Liver (tissue), 9 donors: ENCODE measurements around the gene SPPL2C. TPM values are rescaled to one million over a fixed set of nuclear protein-coding genes. Genes with fewer than 3 reads are reported as not detected.

Experiments used
- DNase-seq: peaks from one replicate; pipeline ENCODE4 v3.0.0-alpha.2; 2017; ENCODE audit warnings: low spot score
- H3K27ac ChIP-seq, 2 donors: one replicate each; pipeline ENCODE4 v1.7.0; 2013; ENCODE audit warnings: inconsistent platforms in 2 of 2, low read length in 2 of 2, control low read depth in 1 of 2, low read depth in 1 of 2, mild to moderate bottlenecking in 1 of 2
- H3K27me3 ChIP-seq, 4 donors: one replicate each; pipeline versions ENCODE4 v1.6.1 to v1.7.0; 2013; ENCODE audit warnings: low read length in 3 of 4, inconsistent platforms in 1 of 4, mild to moderate bottlenecking in 1 of 4, moderate library complexity in 1 of 4; ENCODE audit not compliant: control insufficient read depth in 4 of 4, insufficient read depth in 4 of 4
- H3K36me3 ChIP-seq, 4 donors: one replicate each; pipeline versions ENCODE4 v1.6.1 to v1.7.0; 2013; ENCODE audit warnings: low read length in 3 of 4, mild to moderate bottlenecking in 3 of 4, low read depth in 1 of 4, moderate library complexity in 1 of 4; ENCODE audit not compliant: control insufficient read depth in 4 of 4, insufficient read depth in 3 of 4
- H3K4me1 ChIP-seq, 4 donors: one replicate each; pipeline versions ENCODE4 v1.6.1 to v1.7.0; 2013; ENCODE audit warnings: low read length in 3 of 4, mild to moderate bottlenecking in 3 of 4, moderate library complexity in 1 of 4; ENCODE audit not compliant: control insufficient read depth in 4 of 4, insufficient read depth in 4 of 4
- H3K4me3 ChIP-seq, 3 donors: one replicate each; pipeline versions ENCODE4 v1.6.1 to v1.7.0; 2013; ENCODE audit warnings: low read length in 3 of 3, control low read depth in 1 of 3, low read depth in 1 of 3, mild to moderate bottlenecking in 1 of 3
- H3K9ac ChIP-seq, 2 donors: one replicate each; pipeline ENCODE4 v1.7.0; 2013; ENCODE audit warnings: low read length in 2 of 2, mild to moderate bottlenecking in 2 of 2, moderate library complexity in 2 of 2, control low read depth in 1 of 2, low read depth in 1 of 2
- H3K9me3 ChIP-seq, 4 donors: one replicate each; pipeline versions ENCODE4 v1.6.1 to v1.7.0; 2013; ENCODE audit warnings: low read length in 3 of 4; ENCODE audit not compliant: control insufficient read depth in 4 of 4
- EGR1 ChIP-seq, 2 donors: IDR thresholded peaks; 2 replicates each; pipeline ENCODE4 v1.6.1; 2016 to 2018; ENCODE audit warnings: antibody characterized with exemption in 2 of 2, low read depth in 2 of 2
- FOXA2 ChIP-seq: IDR thresholded peaks from 2 replicates; pipeline ENCODE4 v1.6.1; 2016; ENCODE audit warnings: antibody characterized with exemption
- GABPA ChIP-seq, 2 donors: IDR thresholded peaks in 1 of 2; conservative IDR thresholded peaks in 1 of 2; 2 replicates each; pipeline ENCODE4 v1.6.1; 2016; ENCODE audit warnings: antibody characterized with exemption in 2 of 2, mild to moderate bottlenecking in 1 of 2, moderate library complexity in 1 of 2
- HNF4A ChIP-seq, 2 donors: conservative IDR thresholded peaks; 2 replicates each; pipeline ENCODE4 v1.6.1; 2016; ENCODE audit warnings: antibody characterized with exemption in 2 of 2, mild to moderate bottlenecking in 2 of 2
- HNF4G ChIP-seq: IDR thresholded peaks from 2 replicates; pipeline ENCODE4 v1.6.1; 2016; ENCODE audit warnings: antibody characterized with exemption
- JUND ChIP-seq, 2 donors: IDR thresholded peaks; 2 replicates each; pipeline ENCODE4 v1.6.1; 2016; ENCODE audit warnings: antibody characterized with exemption in 2 of 2
- NR2F2 ChIP-seq: IDR thresholded peaks from 2 replicates; pipeline ENCODE4 v1.6.1; 2016; ENCODE audit warnings: antibody characterized with exemption
- RAD21 ChIP-seq, 2 donors: IDR thresholded peaks; 2 replicates each; pipeline ENCODE4 v1.6.1; 2016; ENCODE audit warnings: antibody characterized with exemption in 2 of 2, mild to moderate bottlenecking in 2 of 2
- RXRA ChIP-seq, 2 donors: IDR thresholded peaks; 2 replicates each; pipeline ENCODE4 v1.6.1; 2017 to 2018; ENCODE audit warnings: antibody characterized with exemption in 2 of 2, mild to moderate bottlenecking in 1 of 2
- SP1 ChIP-seq: IDR thresholded peaks from 2 replicates; pipeline ENCODE4 v1.6.1; 2018; ENCODE audit warnings: antibody characterized with exemption, mild to moderate bottlenecking
- TAF1 ChIP-seq: conservative IDR thresholded peaks from 2 replicates; pipeline ENCODE4 v1.6.1; 2016; ENCODE audit warnings: antibody characterized with exemption, mild to moderate bottlenecking
- YY1 ChIP-seq: IDR thresholded peaks from 2 replicates; pipeline ENCODE4 v1.6.1; 2016; ENCODE audit warnings: antibody characterized with exemption, mild to moderate bottlenecking
- WGBS: extraction: QIAGEN DNeasy Blood & Tissue Kit; methylation state at CpG from one replicate; pipeline ENCODE4 v1.1.7; 2013; 5-methylcytosine and 5-hydroxymethylcytosine counted together
- polyA plus RNA-seq, 2 donors: library from polyadenylated mRNA; stranded (reverse) in 1 of 2; unstranded in 1 of 2; fragments of 200-250 nt in 1 of 2; fragments of >200 nt in 1 of 2; fragmentation: Nextera tagmentation in 1 of 2; extraction: Ambion mirVana in 1 of 2; gene quantifications; one replicate each; pipeline versions ENCODE4 v1.2.1 to v1.2.3, GENCODE V29; 2013 to 2015
- total RNA-seq, 2 donors: library from RNA; depleted of rRNA; stranded (reverse); fragments of >200 nt; gene quantifications; one replicate each; pipeline ENCODE4 v1.2.3, GENCODE V29; 2014
- TF ChIP-seq, protein P1 (sequence below): IDR thresholded peaks from 2 replicates; pipeline ENCODE4 v1.6.1; 2016; ENCODE audit warnings: antibody characterized with exemption
- TF ChIP-seq, protein P2 (sequence below): IDR thresholded peaks from 2 replicates; pipeline ENCODE4 v1.6.1; 2016; ENCODE audit warnings: antibody characterized with exemption, mild to moderate bottlenecking
- TF ChIP-seq, protein P3 (sequence below): fragments of 150-350 bp; IDR thresholded peaks from 2 replicates; pipeline ENCODE4 v1.5.1; 2017; ENCODE audit warnings: improper control_type of control experiment, low read depth, low read length; ENCODE audit not compliant: missing input control
- TF ChIP-seq, protein P4 (sequence below): IDR thresholded peaks from 2 replicates; pipeline ENCODE4 v1.6.1; 2016; ENCODE audit warnings: antibody characterized with exemption
- TF ChIP-seq, protein P5 (sequence below): IDR thresholded peaks from 2 replicates; pipeline ENCODE4 v1.6.1; 2016; ENCODE audit warnings: antibody characterized with exemption
- donor health status: healthy.
- donor health status: healthy.
- donor health status: healthy.
- donor health status: healthy.
- donor health status: healthy.

SPPL2C gene
- total and polyA plus RNA-seq, 4 donors, result not detected

DNA sequence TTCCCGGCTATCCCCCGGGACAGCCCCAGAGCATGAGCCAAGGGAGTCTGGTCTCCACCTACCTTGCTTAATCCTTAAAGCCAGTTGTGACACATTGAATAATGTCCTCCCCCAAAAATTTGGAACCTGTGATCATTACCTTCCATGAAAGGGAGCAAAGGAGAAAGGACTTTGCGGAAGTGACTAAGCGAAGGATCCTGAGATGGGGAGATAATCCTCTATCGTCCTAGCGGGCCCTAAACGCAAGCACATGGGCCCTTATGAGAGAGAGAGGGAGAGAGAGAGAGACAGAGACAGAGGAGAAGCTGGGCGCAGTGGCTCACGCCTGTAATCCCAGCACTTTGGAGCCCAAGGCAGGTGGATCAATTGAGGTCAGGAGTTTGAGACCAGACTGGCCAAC, 9.5 kb downstream of the SPPL2C start:
- H3K4me3 ChIP-seq, result no peak overlapping the region
- H3K9ac ChIP-seq, result no peak overlapping the region
- no peaks in the 10 kb centered on the region for H3K36me3 ChIP-seq
- TF ChIP-seq EGR1 (IDR thresholded peaks at IDR 0.05; ENCODE audit: low read depth in 2 of 2) (no peak), HNF4G (no peak), SP1 (no peak), RAD21 (IDR thresholded peaks at IDR 0.05) (no peak), HNF4A (conservative IDR thresholded peaks at IDR 0.05) (no peak), JUND (IDR thresholded peaks at IDR 0.05) (no peak), RXRA (IDR thresholded peaks at IDR 0.05) (no peak), TAF1 (no peak), GABPA (IDR thresholded peaks at IDR 0.05 in 1 of 2, conservative IDR thresholded peaks at IDR 0.05 in 1 of 2) (no peak), NR2F2 (no peak), YY1 (no peak), FOXA2 (no peak)
- TF ChIP-seq, protein P1, sequence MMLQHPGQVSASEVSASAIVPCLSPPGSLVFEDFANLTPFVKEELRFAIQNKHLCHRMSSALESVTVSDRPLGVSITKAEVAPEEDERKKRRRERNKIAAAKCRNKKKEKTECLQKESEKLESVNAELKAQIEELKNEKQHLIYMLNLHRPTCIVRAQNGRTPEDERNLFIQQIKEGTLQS, result no peak
- TF ChIP-seq, protein P2, sequence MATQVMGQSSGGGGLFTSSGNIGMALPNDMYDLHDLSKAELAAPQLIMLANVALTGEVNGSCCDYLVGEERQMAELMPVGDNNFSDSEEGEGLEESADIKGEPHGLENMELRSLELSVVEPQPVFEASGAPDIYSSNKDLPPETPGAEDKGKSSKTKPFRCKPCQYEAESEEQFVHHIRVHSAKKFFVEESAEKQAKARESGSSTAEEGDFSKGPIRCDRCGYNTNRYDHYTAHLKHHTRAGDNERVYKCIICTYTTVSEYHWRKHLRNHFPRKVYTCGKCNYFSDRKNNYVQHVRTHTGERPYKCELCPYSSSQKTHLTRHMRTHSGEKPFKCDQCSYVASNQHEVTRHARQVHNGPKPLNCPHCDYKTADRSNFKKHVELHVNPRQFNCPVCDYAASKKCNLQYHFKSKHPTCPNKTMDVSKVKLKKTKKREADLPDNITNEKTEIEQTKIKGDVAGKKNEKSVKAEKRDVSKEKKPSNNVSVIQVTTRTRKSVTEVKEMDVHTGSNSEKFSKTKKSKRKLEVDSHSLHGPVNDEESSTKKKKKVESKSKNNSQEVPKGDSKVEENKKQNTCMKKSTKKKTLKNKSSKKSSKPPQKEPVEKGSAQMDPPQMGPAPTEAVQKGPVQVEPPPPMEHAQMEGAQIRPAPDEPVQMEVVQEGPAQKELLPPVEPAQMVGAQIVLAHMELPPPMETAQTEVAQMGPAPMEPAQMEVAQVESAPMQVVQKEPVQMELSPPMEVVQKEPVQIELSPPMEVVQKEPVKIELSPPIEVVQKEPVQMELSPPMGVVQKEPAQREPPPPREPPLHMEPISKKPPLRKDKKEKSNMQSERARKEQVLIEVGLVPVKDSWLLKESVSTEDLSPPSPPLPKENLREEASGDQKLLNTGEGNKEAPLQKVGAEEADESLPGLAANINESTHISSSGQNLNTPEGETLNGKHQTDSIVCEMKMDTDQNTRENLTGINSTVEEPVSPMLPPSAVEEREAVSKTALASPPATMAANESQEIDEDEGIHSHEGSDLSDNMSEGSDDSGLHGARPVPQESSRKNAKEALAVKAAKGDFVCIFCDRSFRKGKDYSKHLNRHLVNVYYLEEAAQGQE, result no peak
- TF ChIP-seq, protein P3, sequence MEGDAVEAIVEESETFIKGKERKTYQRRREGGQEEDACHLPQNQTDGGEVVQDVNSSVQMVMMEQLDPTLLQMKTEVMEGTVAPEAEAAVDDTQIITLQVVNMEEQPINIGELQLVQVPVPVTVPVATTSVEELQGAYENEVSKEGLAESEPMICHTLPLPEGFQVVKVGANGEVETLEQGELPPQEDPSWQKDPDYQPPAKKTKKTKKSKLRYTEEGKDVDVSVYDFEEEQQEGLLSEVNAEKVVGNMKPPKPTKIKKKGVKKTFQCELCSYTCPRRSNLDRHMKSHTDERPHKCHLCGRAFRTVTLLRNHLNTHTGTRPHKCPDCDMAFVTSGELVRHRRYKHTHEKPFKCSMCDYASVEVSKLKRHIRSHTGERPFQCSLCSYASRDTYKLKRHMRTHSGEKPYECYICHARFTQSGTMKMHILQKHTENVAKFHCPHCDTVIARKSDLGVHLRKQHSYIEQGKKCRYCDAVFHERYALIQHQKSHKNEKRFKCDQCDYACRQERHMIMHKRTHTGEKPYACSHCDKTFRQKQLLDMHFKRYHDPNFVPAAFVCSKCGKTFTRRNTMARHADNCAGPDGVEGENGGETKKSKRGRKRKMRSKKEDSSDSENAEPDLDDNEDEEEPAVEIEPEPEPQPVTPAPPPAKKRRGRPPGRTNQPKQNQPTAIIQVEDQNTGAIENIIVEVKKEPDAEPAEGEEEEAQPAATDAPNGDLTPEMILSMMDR, result no peak
- TF ChIP-seq, protein P4, sequence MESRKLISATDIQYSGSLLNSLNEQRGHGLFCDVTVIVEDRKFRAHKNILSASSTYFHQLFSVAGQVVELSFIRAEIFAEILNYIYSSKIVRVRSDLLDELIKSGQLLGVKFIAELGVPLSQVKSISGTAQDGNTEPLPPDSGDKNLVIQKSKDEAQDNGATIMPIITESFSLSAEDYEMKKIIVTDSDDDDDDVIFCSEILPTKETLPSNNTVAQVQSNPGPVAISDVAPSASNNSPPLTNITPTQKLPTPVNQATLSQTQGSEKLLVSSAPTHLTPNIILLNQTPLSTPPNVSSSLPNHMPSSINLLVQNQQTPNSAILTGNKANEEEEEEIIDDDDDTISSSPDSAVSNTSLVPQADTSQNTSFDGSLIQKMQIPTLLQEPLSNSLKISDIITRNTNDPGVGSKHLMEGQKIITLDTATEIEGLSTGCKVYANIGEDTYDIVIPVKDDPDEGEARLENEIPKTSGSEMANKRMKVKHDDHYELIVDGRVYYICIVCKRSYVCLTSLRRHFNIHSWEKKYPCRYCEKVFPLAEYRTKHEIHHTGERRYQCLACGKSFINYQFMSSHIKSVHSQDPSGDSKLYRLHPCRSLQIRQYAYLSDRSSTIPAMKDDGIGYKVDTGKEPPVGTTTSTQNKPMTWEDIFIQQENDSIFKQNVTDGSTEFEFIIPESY, result no peak
- TF ChIP-seq, protein P5, sequence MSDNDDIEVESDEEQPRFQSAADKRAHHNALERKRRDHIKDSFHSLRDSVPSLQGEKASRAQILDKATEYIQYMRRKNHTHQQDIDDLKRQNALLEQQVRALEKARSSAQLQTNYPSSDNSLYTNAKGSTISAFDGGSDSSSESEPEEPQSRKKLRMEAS, result no peak
- no peak for DNase-seq
- 73% methylated on average over 9 of the region's 9 CpGs for WGBS
- no peaks in the 10 kb centered on the region for H3K9me3 ChIP-seq
- H3K4me1 ChIP-seq, result no peaks in the 10 kb centered on the region
- no peak overlapping the region for H3K27ac ChIP-seq
- peaks cover 0 to 2% (median 0%) of the 10 kb centered on the region in 4 donors for H3K27me3 ChIP-seq
